K562 (cell line): ENCODE results near the gene AREL1. TPM values are rescaled to one million over a fixed set of nuclear protein-coding genes. Genes with fewer than 3 reads are reported as not detected.

Experiments
- CHD1 ChIP-seq: fragments of 200-600 bp; sonication (generic); IDR thresholded peaks from one replicate; pipeline ENCODE4 v1.6.1; 2012; ENCODE audit warnings: mild to moderate bottlenecking, moderate library complexity, low read length, inconsistent platforms
- CHD7 ChIP-seq: fragments of 200-600 bp; sonication (generic); IDR thresholded peaks from one replicate; pipeline ENCODE4 v1.6.1; 2012; ENCODE audit warnings: mild to moderate bottlenecking, low read depth, low read length, inconsistent platforms
- DIDO1 ChIP-seq: fragments of 450-650 bp; IDR thresholded peaks from 2 replicates; pipeline ENCODE4 v1.6.1; 2016; ENCODE audit warnings: low read depth, missing biosample characterization, missing genetic modification characterization
- E2F5 ChIP-seq: sonication (generic); formaldehyde crosslinking; IDR thresholded peaks from 2 replicates; pipeline ENCODE4 v1.8.0; 2022; ENCODE audit warnings: mild to moderate bottlenecking, missing genetic modification reagents
- MXD1 ChIP-seq: fragments of 250-450 bp; sonication (Bioruptor Pico); IDR thresholded peaks from 2 replicates; pipeline ENCODE4 v1.8.0; 2021; ENCODE audit warnings: borderline replicate concordance, mild to moderate bottlenecking, moderate library complexity; ENCODE audit not compliant: poor library complexity, severe bottlenecking
- NCOA4 ChIP-seq: fragments of 450-650 bp; IDR thresholded peaks from 2 replicates; pipeline ENCODE4 v1.6.1; 2018; ENCODE audit warnings: mild to moderate bottlenecking; ENCODE audit not compliant: partially characterized antibody
- SIN3B ChIP-seq: fragments of 450-650 bp; IDR thresholded peaks from 2 replicates; pipeline ENCODE4 v1.6.1; 2017; ENCODE audit warnings: low read depth, mild to moderate bottlenecking, moderate library complexity
- TBL1XR1 ChIP-seq, 2 experiments: IDR thresholded peaks; 2 replicates each; pipeline ENCODE4 v1.6.1; 2012; ENCODE audit warnings: improper control_type of control experiment in 2 of 2, low read length in 2 of 2, mild to moderate bottlenecking in 1 of 2
- TEAD4 ChIP-seq, 2 experiments: sonication (generic) in 1 of 2; formaldehyde crosslinking in 1 of 2; IDR thresholded peaks; 2 replicates each; pipeline versions ENCODE4 v1.6.1 to v1.8.0; 2012 to 2022; ENCODE audit warnings: borderline replicate concordance in 1 of 2, inconsistent platforms in 1 of 2, low read length in 1 of 2, mild to moderate bottlenecking in 1 of 2, missing genetic modification reagents in 1 of 2
- ZNF239 ChIP-seq: fragments of 250-450 bp; sonication (Bioruptor Pico); IDR thresholded peaks from 2 replicates; pipeline ENCODE4 v1.4.0; 2020; ENCODE audit warnings: mild to moderate bottlenecking
- ZNF639 ChIP-seq, 2 experiments: fragments of 200-800 bp in 1 of 2; sonication (Bioruptor generic) in 1 of 2; sonication (generic) in 1 of 2; formaldehyde crosslinking in 1 of 2; IDR thresholded peaks in 1 of 2; conservative IDR thresholded peaks in 1 of 2; 2 replicates each; pipeline versions ENCODE4 v1.5.0 to v1.6.1; 2016 to 2020; ENCODE audit warnings: missing compliant biosample characterization in 1 of 2, missing genetic modification characterization in 1 of 2, missing genetic modification reagents in 1 of 2
- polyA plus RNA-seq, 8 experiments: library from polyadenylated mRNA; depleted of rRNA in 4 of 8; stranded (reverse) in 5 of 8; unstranded in 3 of 8; fragments of >200 nt; fragmentation: Nextera tagmentation in 2 of 8; fragmentation: Illumina TruSeq in 1 of 8; extraction: Ambion mirVana in 2 of 8; extraction: Trizol in 1 of 8; gene quantifications; 2 replicates each; pipeline versions ENCODE4 v1.2.1 to v1.2.3, GENCODE V29; 2011 to 2014; ENCODE audit warnings: inconsistent platforms in 1 of 8, missing spikeins in 1 of 8
- total RNA-seq, 7 experiments: library from RNA; depleted of rRNA in 6 of 7; stranded (reverse); fragments of >200 nt in 6 of 7; fragmentation: Illumina TruSeq in 2 of 7; extraction: Trizol in 2 of 7; gene quantifications; 2 replicates each; pipeline versions ENCODE4 v1.2.1 to v1.2.3, GENCODE V29; 2011 to 2021; ENCODE audit warnings: low replicate concordance in 1 of 7
- TF ChIP-seq, protein P1 (sequence below): fragments of 450-650 bp; IDR thresholded peaks from 2 replicates; pipeline ENCODE4 v1.6.1; 2016; ENCODE audit warnings: missing biosample characterization, missing genetic modification characterization

AREL1 gene
- total and polyA plus RNA-seq, 9 of the 15 experiments (the other 6 are each of a cell fraction or from before 2014, with no cell fraction given), result 6.0 to 24.8 (median 16.6) TPM

GRCh38 chr14:74649167-74649566 is 63.7 kb downstream of the AREL1 start (continued):
- no peak for TF ChIP-seq CHD1
- TF ChIP-seq SIN3B, result no peak
- TF ChIP-seq ZNF239 (CRISPR knock-in tag), result no peak
- TF ChIP-seq NCOA4, result no peak
- no peak for TF ChIP-seq DIDO1 (tag)
- TF ChIP-seq, protein P1, sequence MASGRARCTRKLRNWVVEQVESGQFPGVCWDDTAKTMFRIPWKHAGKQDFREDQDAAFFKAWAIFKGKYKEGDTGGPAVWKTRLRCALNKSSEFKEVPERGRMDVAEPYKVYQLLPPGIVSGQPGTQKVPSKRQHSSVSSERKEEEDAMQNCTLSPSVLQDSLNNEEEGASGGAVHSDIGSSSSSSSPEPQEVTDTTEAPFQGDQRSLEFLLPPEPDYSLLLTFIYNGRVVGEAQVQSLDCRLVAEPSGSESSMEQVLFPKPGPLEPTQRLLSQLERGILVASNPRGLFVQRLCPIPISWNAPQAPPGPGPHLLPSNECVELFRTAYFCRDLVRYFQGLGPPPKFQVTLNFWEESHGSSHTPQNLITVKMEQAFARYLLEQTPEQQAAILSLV (tag), result no peak
- no peak for TF ChIP-seq ZNF639 (CRISPR knock-in tag; conservative IDR thresholded peaks at IDR 0.05 in 1 of 2, IDR thresholded peaks at IDR 0.05 in 1 of 2)
- no peak for TF ChIP-seq MXD1 (CRISPR knock-in tag)
- TF ChIP-seq CHD7, result no peak
- peak; percentile 48; the same call in 1 of the 2 replicates for TF ChIP-seq TEAD4 (IDR thresholded peaks at IDR 0.05; ENCODE audit: low read length)
- TF ChIP-seq TEAD4 (CRISPR knock-in tag; IDR thresholded peaks at IDR 0.05; ENCODE audit: borderline replicate concordance), result no peak
- TF ChIP-seq E2F5 (CRISPR knock-in tag), result no peak
- TF ChIP-seq TBL1XR1 (IDR thresholded peaks at IDR 0.05; ENCODE audit: low read length in 2 of 2), result no peak
